OCI-LY1 (cell line): ENCODE results near the gene ABCC4.

Experiments used
- H2AFZ ChIP-seq: fragments of 200-600 bp; sonication (generic), shearing (Covaris generic); 2 replicates; pipeline ENCODE4 v1.6.0; 2014; ENCODE audit warnings: antibody characterized with exemption, mild to moderate bottlenecking, low read length
- H3F3A ChIP-seq: fragments of 200-600 bp; sonication (generic), shearing (Covaris generic); 2 replicates; pipeline ENCODE4 v1.6.0; 2014; ENCODE audit warnings: mild to moderate bottlenecking, antibody characterized with exemption, low read length, moderate library complexity; ENCODE audit not compliant: insufficient read depth
- H3K27ac ChIP-seq: fragments of 200-600 bp; sonication (generic); 2 replicates; pipeline ENCODE4 v1.5.1; 2014; ENCODE audit warnings: low read length, mixed run types, mild to moderate bottlenecking, low read depth; ENCODE audit not compliant: poor library complexity, severe bottlenecking
- H3K27me3 ChIP-seq: fragments of 200-600 bp; sonication (generic); 2 replicates; pipeline ENCODE4 v1.6.0; 2014; ENCODE audit warnings: antibody characterized with exemption, mild to moderate bottlenecking, low read length, moderate library complexity; ENCODE audit not compliant: insufficient read depth
- H3K36me3 ChIP-seq: fragments of 200-600 bp; sonication (generic); 2 replicates; pipeline ENCODE4 v1.6.1; 2014; ENCODE audit warnings: mild to moderate bottlenecking, antibody characterized with exemption, low read length, moderate library complexity, mixed read lengths; ENCODE audit not compliant: insufficient read depth
- H3K4me1 ChIP-seq: fragments of 200-600 bp; sonication (generic); 2 replicates; pipeline ENCODE4 v1.5.1; 2014; ENCODE audit warnings: mild to moderate bottlenecking, low read length, moderate library complexity; ENCODE audit not compliant: insufficient read depth, severe bottlenecking
- H3K4me2 ChIP-seq: fragments of 200-600 bp; sonication (generic), shearing (Covaris generic); 2 replicates; pipeline ENCODE4 v1.6.1; 2014; ENCODE audit warnings: low read length
- H3K4me3 ChIP-seq: fragments of 200-600 bp; sonication (generic); 2 replicates; pipeline ENCODE4 v1.5.1; 2014; ENCODE audit warnings: low read length, low read depth, mild to moderate bottlenecking, mixed read lengths; ENCODE audit not compliant: poor library complexity, severe bottlenecking
- H3K79me2 ChIP-seq: fragments of 200-600 bp; shearing (Covaris generic); 2 replicates; pipeline ENCODE4 v1.6.1; 2016; ENCODE audit warnings: mixed run types, low read length, mixed read lengths; ENCODE audit not compliant: insufficient read depth
- H3K9ac ChIP-seq: fragments of 200-600 bp; sonication (generic), shearing (Covaris generic); 2 replicates; pipeline ENCODE4 v1.6.1; 2014; ENCODE audit warnings: mild to moderate bottlenecking, low read length, mixed read lengths
- H3K9me2 ChIP-seq: fragments of 200-600 bp; sonication (generic), shearing (Covaris generic); 2 replicates; pipeline ENCODE4 v1.6.1; 2014; ENCODE audit warnings: low read depth, mild to moderate bottlenecking, low read length, mixed read lengths
- H3K9me3 ChIP-seq: fragments of 200-600 bp; shearing (Covaris generic); 2 replicates; pipeline ENCODE4 v1.6.1; 2014; ENCODE audit warnings: low read length, mixed read lengths
- H4K20me1 ChIP-seq: fragments of 200-600 bp; sonication (generic), shearing (Covaris generic); 2 replicates; pipeline ENCODE4 v1.6.0; 2016; ENCODE audit warnings: mild to moderate bottlenecking, low read length; ENCODE audit not compliant: insufficient read depth
- EZH2 ChIP-seq: fragments of 200-600 bp; sonication (generic), shearing (Covaris generic); IDR thresholded peaks from 2 replicates; pipeline ENCODE4 v1.8.0; 2017; ENCODE audit warnings: borderline replicate concordance, mixed run types, mild to moderate bottlenecking, antibody characterized with exemption, low read length, moderate library complexity, mixed read lengths
- TF ChIP-seq, protein P1 (sequence below): fragments of 200-600 bp; sonication (generic), shearing (Covaris generic); IDR thresholded peaks from 2 replicates; pipeline ENCODE4 v1.5.1; 2017; ENCODE audit warnings: mild to moderate bottlenecking, antibody characterized with exemption, low read length, moderate library complexity, mixed read lengths

Gene ABCC4

DNA sequence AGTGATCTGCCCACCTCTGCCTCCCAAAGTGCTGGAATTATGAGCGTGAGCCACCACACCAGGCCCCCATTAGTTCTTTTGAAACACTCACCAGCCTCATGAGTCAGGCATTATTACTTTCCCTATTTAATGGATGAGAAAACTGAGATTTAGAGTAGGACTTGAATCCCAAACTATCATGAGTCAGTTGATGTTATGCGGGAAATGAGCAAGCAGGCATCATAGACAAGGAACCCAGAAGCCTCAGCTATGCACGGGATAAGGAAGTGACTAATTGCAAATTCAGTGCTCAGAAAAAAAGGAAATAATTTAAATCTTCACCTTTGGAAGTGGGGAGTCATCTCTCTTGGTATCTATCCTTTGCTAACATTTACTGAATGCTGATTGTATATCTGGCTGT is 217.5 kb downstream of the ABCC4 start:
- Histone ChIP-seq H3K79me2 (no peaks in the 10 kb centered on the region), H3K9me2 (no peaks in the 10 kb centered on the region), H3K27me3 (no peaks in the 10 kb centered on the region), H3K27ac (no peak overlapping the region), H4K20me1 (no peaks in the 10 kb centered on the region), H3K9ac (no peak overlapping the region), H3K4me3 (no peak overlapping the region), H3K36me3 (0 out of 2 replicates have a peak, but pooled peaks cover 4% of the 10 kb centered on the region), H3K9me3 (no peaks in the 10 kb centered on the region), H3K4me2 (no peak overlapping the region), H3K4me1 (no peaks in the 10 kb centered on the region), H3F3A (no peaks in the 10 kb centered on the region), H2AFZ (no peak overlapping the region)
- no peak for TF ChIP-seq EZH2
- TF ChIP-seq, protein P1, sequence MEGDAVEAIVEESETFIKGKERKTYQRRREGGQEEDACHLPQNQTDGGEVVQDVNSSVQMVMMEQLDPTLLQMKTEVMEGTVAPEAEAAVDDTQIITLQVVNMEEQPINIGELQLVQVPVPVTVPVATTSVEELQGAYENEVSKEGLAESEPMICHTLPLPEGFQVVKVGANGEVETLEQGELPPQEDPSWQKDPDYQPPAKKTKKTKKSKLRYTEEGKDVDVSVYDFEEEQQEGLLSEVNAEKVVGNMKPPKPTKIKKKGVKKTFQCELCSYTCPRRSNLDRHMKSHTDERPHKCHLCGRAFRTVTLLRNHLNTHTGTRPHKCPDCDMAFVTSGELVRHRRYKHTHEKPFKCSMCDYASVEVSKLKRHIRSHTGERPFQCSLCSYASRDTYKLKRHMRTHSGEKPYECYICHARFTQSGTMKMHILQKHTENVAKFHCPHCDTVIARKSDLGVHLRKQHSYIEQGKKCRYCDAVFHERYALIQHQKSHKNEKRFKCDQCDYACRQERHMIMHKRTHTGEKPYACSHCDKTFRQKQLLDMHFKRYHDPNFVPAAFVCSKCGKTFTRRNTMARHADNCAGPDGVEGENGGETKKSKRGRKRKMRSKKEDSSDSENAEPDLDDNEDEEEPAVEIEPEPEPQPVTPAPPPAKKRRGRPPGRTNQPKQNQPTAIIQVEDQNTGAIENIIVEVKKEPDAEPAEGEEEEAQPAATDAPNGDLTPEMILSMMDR: no peak

DNA sequence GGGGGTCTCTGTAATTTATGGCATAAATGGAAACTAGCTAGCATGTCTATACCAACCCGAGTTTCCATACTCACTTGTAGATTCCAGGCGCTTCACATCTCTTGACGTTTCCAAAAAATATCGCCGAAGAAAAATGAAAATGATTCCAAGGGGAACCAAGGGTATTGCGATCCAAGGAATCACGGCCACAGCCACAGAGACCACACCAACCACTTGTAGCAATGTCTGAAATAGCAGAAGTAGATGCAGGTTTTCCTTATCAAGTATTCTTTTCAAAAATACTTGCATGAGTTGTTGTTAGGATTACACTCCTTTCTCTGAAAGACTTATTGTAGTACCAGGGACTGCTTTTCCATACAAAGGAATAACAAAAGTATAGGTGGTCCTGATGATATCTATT is 218.2 kb downstream of the ABCC4 start:
- H2AFZ ChIP-seq: no peak overlapping the region
- H3K36me3 ChIP-seq: 0 out of 2 replicates have a peak, but pooled peaks cover 3% of the 10 kb centered on the region
- no peaks in the 10 kb centered on the region for H4K20me1 ChIP-seq
- H3K4me2 ChIP-seq: no peak overlapping the region
- no peak overlapping the region for H3K27ac ChIP-seq
- no peaks in the 10 kb centered on the region for H3K79me2 ChIP-seq
- no peak overlapping the region for H3K9ac ChIP-seq
- H3K9me2 ChIP-seq: no peaks in the 10 kb centered on the region
- H3K4me3 ChIP-seq: no peak overlapping the region
- H3K9me3 ChIP-seq: no peaks in the 10 kb centered on the region
- no peak for TF ChIP-seq EZH2
- TF ChIP-seq, protein P1: no peak
- no peaks in the 10 kb centered on the region for H3F3A ChIP-seq
- no peaks in the 10 kb centered on the region for H3K27me3 ChIP-seq
- no peaks in the 10 kb centered on the region for H3K4me1 ChIP-seq

DNA sequence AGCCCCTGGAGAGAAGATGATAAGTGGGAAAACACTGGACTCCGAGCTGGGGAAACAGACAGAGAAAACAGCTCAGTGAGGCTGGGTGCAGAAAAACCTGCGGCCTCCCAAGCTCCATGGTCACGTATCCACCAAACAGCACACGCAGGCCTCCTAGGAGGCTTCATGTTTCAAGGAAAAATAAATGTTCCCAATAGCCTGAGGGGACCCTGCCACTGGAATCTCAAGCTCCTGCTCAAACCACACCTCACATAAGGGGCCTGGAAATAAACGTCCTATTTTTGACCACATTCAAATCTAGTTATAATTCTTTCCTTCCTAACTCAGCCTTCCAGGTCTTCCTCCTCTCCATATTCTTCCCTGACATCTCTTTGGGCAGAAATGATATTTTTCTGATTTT is 225.7 kb downstream of the ABCC4 start:
- Histone ChIP-seq H3K4me1 (no peaks in the 10 kb centered on the region), H3K27ac (no peak overlapping the region), H3K36me3 (peaks cover 26% of the 10 kb centered on the region), H3K4me3 (no peak overlapping the region), H2AFZ (no peak overlapping the region), H3F3A (no peaks in the 10 kb centered on the region), H3K27me3 (no peaks in the 10 kb centered on the region), H4K20me1 (no peaks in the 10 kb centered on the region), H3K4me2 (no peak overlapping the region), H3K9me2 (no peaks in the 10 kb centered on the region), H3K9me3 (no peaks in the 10 kb centered on the region), H3K79me2 (no peaks in the 10 kb centered on the region), H3K9ac (no peak overlapping the region)
- TF ChIP-seq, protein P1: no peak
- TF ChIP-seq EZH2: no peak
